IMR-90 (cell line): ENCODE results near the gene ZBTB24. TPM values are rescaled to one million over a fixed set of nuclear protein-coding genes. Genes with fewer than 3 reads are reported as not detected.

Experiments used
- ATAC-seq: fragments of 200-7000 bp; cut with Tn5 transposase; 2 replicates; pipeline ENCODE4 v1.9.1; 2020; ENCODE audit warnings: low read depth, mild to moderate bottlenecking, moderate library complexity
- BruUV-seq: library from RNA; stranded (reverse); fragments of 400-500 nt; replicated peaks from 2 replicates; lab custom pipeline; 2021; lab: Mats Ljungman, UMichigan
- CTCF ChIA-PET: fragments of 300-600 bp; formaldehyde crosslinking; extraction: SDS; loops from one replicate; lab custom pipeline; 2021; ENCODE audit warnings: antibody characterized with exemption; lab: Yijun Ruan, JAX
- POLR2A ChIA-PET: fragments of 300-600 bp; sonication (Branson Sonifier 250); formaldehyde crosslinking; loops from one replicate; lab custom pipeline; 2022; ENCODE audit warnings: antibody characterized with exemption; ENCODE audit not compliant: unreplicated experiment; lab: Charles Lee
- DNase-seq: peaks from one replicate; pipeline ENCODE4 v3.0.0; 2013
- H2AFZ ChIP-seq: replicated peaks from 2 replicates; pipeline ENCODE3; 2013; ENCODE audit warnings: low read length, mild to moderate bottlenecking; ENCODE audit not compliant: poor library complexity
- H2AK5ac ChIP-seq: 2 replicates; pipeline ENCODE4 v1.6.1; 2013; ENCODE audit warnings: low read depth, low read length, inconsistent platforms
- H2AK9ac ChIP-seq: replicated peaks from 2 replicates; pipeline ENCODE3; 2013; ENCODE audit warnings: mild to moderate bottlenecking, low read depth, low read length, moderate library complexity; ENCODE audit not compliant: poor library complexity
- H2BK120ac ChIP-seq: 2 replicates; pipeline ENCODE4 v1.6.1; 2013; ENCODE audit warnings: low read depth, low read length, inconsistent platforms
- H2BK15ac ChIP-seq: 3 replicates; pipeline ENCODE4 v1.6.1; 2013; ENCODE audit warnings: low read depth, low read length, inconsistent platforms
- H2BK20ac ChIP-seq: 2 replicates; pipeline ENCODE4 v1.6.1; 2013; ENCODE audit warnings: low read depth, mild to moderate bottlenecking, inconsistent platforms, low read length, moderate library complexity
- H2BK5ac ChIP-seq: 2 replicates; pipeline ENCODE4 v1.6.1; 2013; ENCODE audit warnings: mild to moderate bottlenecking, low read depth, low read length, inconsistent platforms; ENCODE audit not compliant: poor library complexity, severe bottlenecking
- H3K14ac ChIP-seq: replicated peaks from 2 replicates; pipeline ENCODE4 v1.6.1; 2013; ENCODE audit warnings: low read depth, low read length, inconsistent platforms
- H3K18ac ChIP-seq: 2 replicates; pipeline ENCODE4 v1.6.1; 2013; ENCODE audit warnings: low read depth, low read length, control low read depth
- H3K23ac ChIP-seq: 2 replicates; pipeline ENCODE4 v1.6.1; 2013; ENCODE audit warnings: low read depth, low read length, inconsistent platforms
- H3K27ac ChIP-seq: 2 replicates; pipeline ENCODE4 v1.5.1; 2013; ENCODE audit warnings: mild to moderate bottlenecking, control low read depth, low read length; ENCODE audit not compliant: insufficient read depth
- H3K27me3 ChIP-seq: 2 replicates; pipeline ENCODE4 v1.6.1; 2013; ENCODE audit warnings: low read length; ENCODE audit not compliant: control insufficient read depth, insufficient read depth
- H3K36me3 ChIP-seq: 2 replicates; pipeline ENCODE4 v1.6.1; 2013; ENCODE audit warnings: low read length, mixed read lengths; ENCODE audit not compliant: control insufficient read depth, insufficient read depth
- H3K4ac ChIP-seq: 2 replicates; pipeline ENCODE4 v1.6.1; 2013; ENCODE audit warnings: low read depth, low read length, inconsistent platforms
- H3K4me1 ChIP-seq: 2 replicates; pipeline ENCODE4 v1.6.1; 2013; ENCODE audit warnings: low read length, mixed read lengths; ENCODE audit not compliant: control insufficient read depth, insufficient read depth
- H3K4me2 ChIP-seq: 2 replicates; pipeline ENCODE4 v1.6.1; 2013; ENCODE audit warnings: low read depth, mild to moderate bottlenecking, control low read depth, low read length, moderate library complexity
- H3K4me3 ChIP-seq: 2 replicates; pipeline ENCODE4 v1.5.1; 2013; ENCODE audit warnings: low read depth, mild to moderate bottlenecking, control low read depth, low read length, moderate library complexity; ENCODE audit not compliant: insufficient read depth
- H3K56ac ChIP-seq: 2 replicates; pipeline ENCODE4 v1.6.1; 2013; ENCODE audit warnings: low read length, inconsistent platforms; ENCODE audit not compliant: insufficient read depth; ENCODE audit errors: extremely low read depth
- H3K79me1 ChIP-seq, 2 experiments: 2 replicates each; pipeline ENCODE4 v1.6.1; 2013; ENCODE audit warnings: low read length in 2 of 2, inconsistent platforms in 1 of 2, low read depth in 1 of 2
- H3K9ac ChIP-seq: 2 replicates; pipeline ENCODE4 v1.6.1; 2013; ENCODE audit warnings: low read depth, low read length, control low read depth
- H3K9me1 ChIP-seq: 2 replicates; pipeline ENCODE4 v1.6.1; 2013; ENCODE audit warnings: low read length, inconsistent platforms; ENCODE audit not compliant: insufficient read depth
- H3K9me3 ChIP-seq: 2 replicates; pipeline ENCODE4 v1.6.1; 2013; ENCODE audit warnings: low read length; ENCODE audit not compliant: control insufficient read depth, insufficient read depth
- H4K20me1 ChIP-seq: 2 replicates; pipeline ENCODE4 v1.6.1; 2013; ENCODE audit warnings: low read length, inconsistent platforms; ENCODE audit not compliant: insufficient read depth
- H4K5ac ChIP-seq: 2 replicates; pipeline ENCODE4 v1.6.1; 2013; ENCODE audit warnings: mild to moderate bottlenecking, low read depth, low read length, control low read depth
- H4K8ac ChIP-seq, 2 experiments: 2 replicates each; pipeline ENCODE4 v1.6.1; 2013; ENCODE audit warnings: low read depth in 2 of 2, low read length in 2 of 2, control low read depth in 1 of 2, inconsistent platforms in 1 of 2
- H4K91ac ChIP-seq: 2 replicates; pipeline ENCODE4 v1.6.1; 2013; ENCODE audit warnings: low read depth, low read length, inconsistent platforms; ENCODE audit not compliant: insufficient read depth
- BHLHE40 ChIP-seq: fragments of 150-350 bp; IDR thresholded peaks from 2 replicates; pipeline ENCODE4 v1.6.1; 2016; ENCODE audit warnings: mild to moderate bottlenecking, low read depth, low read length
- CEBPB ChIP-seq: IDR thresholded peaks from 2 replicates; pipeline ENCODE4 v1.6.1; 2012; ENCODE audit warnings: low read depth, low read length, improper control_type of control experiment
- CHD1 ChIP-seq: IDR thresholded peaks from 2 replicates; pipeline ENCODE4 v1.6.1; 2012; ENCODE audit warnings: low read depth, low read length, improper control_type of control experiment
- FOS ChIP-seq: fragments of 150-350 bp; IDR thresholded peaks from 2 replicates; pipeline ENCODE4 v1.6.1; 2016; ENCODE audit warnings: low read depth, low read length
- MAZ ChIP-seq: IDR thresholded peaks from 2 replicates; pipeline ENCODE4 v1.6.1; 2012; ENCODE audit warnings: low read depth, mild to moderate bottlenecking, low read length, improper control_type of control experiment, moderate library complexity, borderline replicate concordance
- POLR2A ChIP-seq: IDR thresholded peaks from 2 replicates; pipeline ENCODE4 v1.6.1; 2012; ENCODE audit warnings: mild to moderate bottlenecking, low read depth, low read length
- RAD21 ChIP-seq: IDR thresholded peaks from 2 replicates; pipeline ENCODE4 v1.6.1; 2012; ENCODE audit warnings: low read length, improper control_type of control experiment
- RFX5 ChIP-seq: IDR thresholded peaks from 2 replicates; pipeline ENCODE4 v1.8.0; 2012; ENCODE audit warnings: low read depth, mild to moderate bottlenecking, low read length, moderate library complexity
- WGBS, 2 experiments: methylation state at CpG; one replicate each; pipeline versions ENCODE4 v1.1.5 to v1.1.7; 2013; ENCODE audit warnings: missing lambda C conversion rate in 2 of 2; ENCODE audit not compliant: insufficient read length in 1 of 2; ENCODE audit errors: extremely low coverage in 2 of 2; 5-methylcytosine and 5-hydroxymethylcytosine counted together
- dilution Hi-C: fragments of 300-500 bp; cut with HindIII; formaldehyde crosslinking; loops from one replicate; pipeline ENCODE4 v1.14.3; 2018; ENCODE audit warnings: low sequenced_read_pairs; ENCODE audit not compliant: unreplicated experiment
- in situ Hi-C: fragments of 300-500 bp; cut with MboI; formaldehyde crosslinking; loops from 3 replicates; pipeline ENCODE4 v1.14.3; 2019; ENCODE audit warnings: low sequenced_read_pairs, inconsistent platforms, mixed read lengths
- intact Hi-C: fragments of 100-400 bp; cut with micrococcal nuclease; formaldehyde crosslinking; loops from 2 replicates; pipeline ENCODE4 v1.10.0; 2022
- polyA plus RNA-seq, 3 experiments: library from polyadenylated mRNA; depleted of rRNA; stranded (reverse); fragments of >200 nt; gene quantifications; 2 replicates each; pipeline ENCODE4 v1.2.3, GENCODE V29; 2012; ENCODE audit warnings: low replicate concordance in 1 of 3
- total RNA-seq: library from RNA; depleted of rRNA; stranded (reverse); fragments of >200 nt; gene quantifications from 2 replicates; pipeline ENCODE4 v1.2.3, GENCODE V29; 2012
- TF ChIP-seq, protein P1 (sequence below): fragments of 150-350 bp; IDR thresholded peaks from 2 replicates; pipeline ENCODE4 v1.6.1; 2016; ENCODE audit warnings: low read depth, mild to moderate bottlenecking, low read length, moderate library complexity, borderline replicate concordance

ZBTB24 gene
- total and polyA plus RNA-seq, 2 of the 4 experiments (the other 2 are of a cell fraction), result 2.3 to 7.9 TPM

DNA sequence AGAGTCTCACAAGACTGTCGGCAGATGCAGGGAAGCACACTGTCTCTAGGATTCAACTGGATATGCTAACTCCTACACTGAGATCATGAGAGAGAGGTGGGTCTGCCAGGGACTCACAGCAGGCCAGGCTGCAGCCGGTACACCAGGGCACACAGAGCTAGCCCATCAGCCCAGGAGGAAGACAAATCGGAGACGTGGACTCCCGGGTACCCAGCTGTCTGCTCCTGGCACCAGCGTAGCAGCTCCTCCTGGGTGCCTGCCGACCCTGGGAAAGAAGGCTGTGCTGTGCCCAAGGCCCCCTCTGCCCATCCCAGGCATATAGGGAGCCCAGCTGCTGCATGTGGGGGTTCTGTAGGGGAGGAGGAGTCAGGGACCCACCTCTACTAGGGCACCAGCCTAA is 34.4 kb downstream of the ZBTB24 start:
- no peak overlapping the region for H4K91ac ChIP-seq
- no peak overlapping the region for H2AFZ ChIP-seq
- H3K4ac ChIP-seq, result no peak overlapping the region
- ChIA-PET CTCF (no interaction called here), POLR2A (no interaction called here)
- no peak overlapping the region for H3K4me2 ChIP-seq
- no peak overlapping the region for H2AK5ac ChIP-seq
- H3K27ac ChIP-seq, result no peak overlapping the region
- peaks cover 16% of the 10 kb centered on the region; the same call in 1 of the 2 replicates for H3K9me1 ChIP-seq
- H3K4me3 ChIP-seq, result no peak overlapping the region
- no peak overlapping the region for H2BK15ac ChIP-seq
- H3K79me1 ChIP-seq, result peaks cover 6 to 30% of the 10 kb centered on the region in 2 experiments
- H3K18ac ChIP-seq, result no peak overlapping the region
- no peak overlapping the region for H4K8ac ChIP-seq
- TF ChIP-seq RFX5 (no peak), MAZ (no peak), BHLHE40 (no peak), POLR2A (no peak), RAD21 (no peak), CHD1 (no peak), FOS (no peak), CEBPB (no peak)
- TF ChIP-seq, protein P1, sequence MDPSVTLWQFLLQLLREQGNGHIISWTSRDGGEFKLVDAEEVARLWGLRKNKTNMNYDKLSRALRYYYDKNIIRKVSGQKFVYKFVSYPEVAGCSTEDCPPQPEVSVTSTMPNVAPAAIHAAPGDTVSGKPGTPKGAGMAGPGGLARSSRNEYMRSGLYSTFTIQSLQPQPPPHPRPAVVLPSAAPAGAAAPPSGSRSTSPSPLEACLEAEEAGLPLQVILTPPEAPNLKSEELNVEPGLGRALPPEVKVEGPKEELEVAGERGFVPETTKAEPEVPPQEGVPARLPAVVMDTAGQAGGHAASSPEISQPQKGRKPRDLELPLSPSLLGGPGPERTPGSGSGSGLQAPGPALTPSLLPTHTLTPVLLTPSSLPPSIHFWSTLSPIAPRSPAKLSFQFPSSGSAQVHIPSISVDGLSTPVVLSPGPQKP, result no peak
- no peak overlapping the region for H2BK20ac ChIP-seq
- H3K4me1 ChIP-seq, result no peaks in the 10 kb centered on the region; the same call in 1 of the 2 replicates
- no peaks in the 10 kb centered on the region for H3K9me3 ChIP-seq
- dilution Hi-C loops (no loop called here), intact Hi-C loops (no loop called here), in situ Hi-C loops (no loop called here)
- H3K9ac ChIP-seq, result no peak overlapping the region
- peaks cover 7% of the 10 kb centered on the region; the same call in 1 of the 2 replicates for H4K20me1 ChIP-seq
- WGBS, 2 experiments, result 89% methylated on average over 4 of the region's 7 CpGs; no CpG with 5 or more reads in 1 of the 2 experiments
- no peak overlapping the region for H4K5ac ChIP-seq
- H2AK9ac ChIP-seq, result no peak overlapping the region
- no TSS peak for BruUV-seq
- no peak overlapping the region for H3K56ac ChIP-seq
- no peak overlapping the region for H3K23ac ChIP-seq
- H2BK120ac ChIP-seq, result no peak overlapping the region
- ATAC-seq (no peak), DNase-seq (no peak)
- H2BK5ac ChIP-seq, result no peak overlapping the region
- peaks cover 74% of the 10 kb centered on the region for H3K36me3 ChIP-seq
- H3K27me3 ChIP-seq, result no peaks in the 10 kb centered on the region
- no peak overlapping the region for H3K14ac ChIP-seq
